GM12891 (cell line): Measurements from ENCODE around the gene SEMA4D.

Experiments used
- DNase-seq: peaks from one replicate; pipeline ENCODE4 v3.0.0; 2011; ENCODE audit warnings: low spot score; ENCODE audit not compliant: insufficient read length
- FAIRE-seq: peaks from 2 replicates; lab custom pipeline; 2011; peaks lifted over from hg19 to GRCh38; lab: Jason Lieb, UNC
- PAX5 ChIP-seq: IDR thresholded peaks from 2 replicates; pipeline ENCODE4 v1.6.1; 2011; ENCODE audit warnings: low read length, moderate library complexity, mild to moderate bottlenecking; ENCODE audit not compliant: insufficient read depth, severe bottlenecking
- POLR2A ChIP-seq: IDR thresholded peaks from 2 replicates; pipeline ENCODE4 v1.6.1; 2011; ENCODE audit warnings: low read depth, low read length, control low read depth
- POLR2AphosphoS5 ChIP-seq: IDR thresholded peaks from 2 replicates; pipeline ENCODE4 v1.6.1; 2011; ENCODE audit warnings: low read depth, low read length, control low read depth
- POU2F2 ChIP-seq: IDR thresholded peaks from 2 replicates; pipeline ENCODE4 v1.6.1; 2011; ENCODE audit warnings: low read depth, mild to moderate bottlenecking, control low read depth, low read length, moderate library complexity
- SPI1 ChIP-seq: IDR thresholded peaks from 2 replicates; pipeline ENCODE4 v1.6.1; 2011; ENCODE audit warnings: low read depth, low read length, control low read depth
- TAF1 ChIP-seq: IDR thresholded peaks from 2 replicates; pipeline ENCODE4 v1.6.1; 2011; ENCODE audit warnings: low read depth, low read length, control low read depth

SEMA4D gene

DNA sequence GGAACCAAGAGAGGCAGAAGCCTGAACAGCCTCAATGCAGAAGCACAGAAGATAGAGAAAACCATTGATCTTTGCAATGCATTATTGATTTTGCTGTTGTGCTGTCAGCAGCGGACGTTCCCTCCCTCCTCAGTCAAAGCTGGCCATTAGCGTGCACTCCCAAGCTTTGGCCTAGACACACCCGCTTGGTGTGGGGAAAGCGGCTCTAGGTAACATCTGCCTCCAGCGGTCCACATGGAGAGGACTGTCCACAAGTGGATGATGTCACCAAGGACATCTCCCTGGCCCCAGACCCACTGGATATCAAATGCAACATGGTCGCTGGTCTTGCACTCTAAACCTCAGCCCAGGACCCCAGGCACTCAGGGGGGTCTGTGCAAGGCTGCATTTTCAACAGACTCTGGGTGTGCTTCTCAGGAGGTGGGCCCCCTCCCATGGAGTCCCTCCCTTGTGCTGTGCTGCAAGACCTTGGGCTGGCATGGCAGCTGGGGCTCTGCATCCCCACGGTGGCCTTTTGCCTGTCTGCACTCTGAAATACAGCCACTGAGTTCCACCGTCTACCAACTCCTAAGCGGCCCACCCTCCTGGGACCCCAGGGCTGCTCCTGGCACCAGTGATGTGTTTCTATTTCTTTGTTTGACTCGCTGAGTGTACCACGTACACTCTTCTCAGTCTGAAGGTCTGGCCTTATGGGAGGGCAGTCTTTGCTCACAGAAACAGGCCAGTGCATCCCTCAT lies 1.9 kb downstream of the SEMA4D start:
- TF ChIP-seq TAF1 (no peak), POU2F2 (no peak), POLR2A (no peak), PAX5 (no peak), POLR2AphosphoS5 (no peak), SPI1 (no peak)
- FAIRE-seq = peak; percentile 80
- DNase-seq = no peak

GRCh38 chr9:89494199-89494598 lies 3.7 kb downstream of the SEMA4D start:
- FAIRE-seq (no peak), DNase-seq (no peak)
- TF ChIP-seq POLR2AphosphoS5 (no peak), SPI1 (no peak), POLR2A (no peak), POU2F2 (no peak), PAX5 (no peak), TAF1 (no peak)

GRCh38 chr9:89493671-89494070 lies 4.2 kb downstream of the SEMA4D start:
- no peak for DNase-seq
- no peak for TF ChIP-seq POLR2AphosphoS5
- FAIRE-seq = peak; percentile 45

- FAIRE-seq = no peak
Measured at GRCh38 chr9:89493181-89493580, 4.7 kb downstream of the SEMA4D start.

DNA sequence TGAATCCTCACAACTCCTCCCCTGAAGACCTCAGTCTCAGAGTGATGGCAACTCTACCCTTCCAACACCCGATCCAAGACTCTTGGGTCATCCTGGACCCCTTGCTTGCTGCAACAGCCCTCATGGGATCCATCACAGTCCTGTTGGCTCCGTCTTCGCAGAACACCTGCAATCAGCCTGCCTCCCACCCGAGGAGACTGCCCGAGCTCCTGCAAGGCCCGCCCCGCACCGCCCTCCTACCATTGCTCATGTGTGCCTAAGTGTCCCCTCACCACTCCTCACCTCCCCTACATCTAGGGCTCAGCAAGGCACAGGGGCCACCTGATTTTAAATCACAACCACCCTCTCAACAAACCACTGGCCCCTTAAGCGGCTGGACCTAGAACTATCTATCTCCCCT lies 5.3 kb downstream of the SEMA4D start:
- DNase-seq (no peak), FAIRE-seq (no peak)
- TF ChIP-seq POLR2A (no peak), POLR2AphosphoS5 (no peak), SPI1 (no peak), POU2F2 (no peak)

More at GRCh38 chr9:89493181-89493580, 4.7 kb downstream of the SEMA4D start:
- no peak for DNase-seq
- TF ChIP-seq SPI1 = no peak
- TF ChIP-seq POLR2A = no peak
- TF ChIP-seq PAX5 = no peak
- no peak for TF ChIP-seq TAF1
- TF ChIP-seq POLR2AphosphoS5 = no peak
- no peak for TF ChIP-seq POU2F2

GRCh38 chr9:89491694-89492093 lies 6.2 kb downstream of the SEMA4D start:
- FAIRE-seq (peak; percentile 60), DNase-seq (no peak)
- TF ChIP-seq TAF1 (no peak), POLR2A (no peak), POLR2AphosphoS5 (no peak), PAX5 (no peak), SPI1 (no peak), POU2F2 (no peak)

DNA sequence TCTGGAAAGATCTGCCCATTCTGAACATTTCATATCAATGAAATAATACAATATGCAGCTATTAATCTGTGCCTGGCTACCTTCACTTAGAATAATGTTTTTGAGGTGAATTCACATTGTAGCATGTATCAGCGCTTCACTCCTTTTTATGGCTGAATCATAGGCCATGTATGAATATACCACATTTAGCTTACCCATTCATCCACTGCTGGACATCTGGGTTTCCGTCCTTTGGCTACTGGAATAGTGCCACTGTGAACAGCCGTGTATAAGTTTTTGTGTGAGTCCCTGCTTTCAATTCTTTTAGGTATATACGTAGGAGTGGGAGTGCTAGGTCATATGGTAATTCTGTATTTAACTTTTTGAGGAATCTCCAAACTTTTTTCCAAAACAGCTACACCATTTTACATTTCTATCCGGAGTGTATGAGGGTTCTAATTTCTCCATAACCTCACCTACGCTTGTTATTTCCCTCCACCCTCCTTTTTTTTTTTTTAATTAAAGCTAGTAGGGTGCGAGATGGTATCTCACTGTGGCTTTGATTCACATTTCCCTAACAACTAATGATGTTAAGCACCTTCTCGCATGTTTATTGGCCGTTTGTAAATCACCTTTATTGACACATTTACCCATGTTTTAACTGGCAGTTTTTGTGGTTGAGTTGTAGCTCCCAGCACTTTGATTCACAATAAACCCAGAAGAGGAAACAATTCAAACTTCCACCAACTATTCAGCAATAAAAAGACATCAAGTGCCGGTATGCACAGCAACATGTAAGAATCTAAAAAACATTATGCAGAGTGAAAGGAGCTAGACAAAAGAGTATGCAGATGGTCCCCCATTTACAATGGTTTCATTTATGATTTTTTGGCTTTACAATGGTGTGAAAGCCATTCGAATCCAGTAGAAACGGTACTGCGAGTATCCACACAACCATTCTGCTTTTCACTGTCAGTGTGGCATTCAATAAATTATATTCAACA lies 8.1 kb downstream of the SEMA4D start:
- FAIRE-seq = peak; percentile 84
- no peak for DNase-seq
- TF ChIP-seq POLR2A (no peak), SPI1 (peak; percentile 35; the same call in 1 of the 2 replicates)

DNA sequence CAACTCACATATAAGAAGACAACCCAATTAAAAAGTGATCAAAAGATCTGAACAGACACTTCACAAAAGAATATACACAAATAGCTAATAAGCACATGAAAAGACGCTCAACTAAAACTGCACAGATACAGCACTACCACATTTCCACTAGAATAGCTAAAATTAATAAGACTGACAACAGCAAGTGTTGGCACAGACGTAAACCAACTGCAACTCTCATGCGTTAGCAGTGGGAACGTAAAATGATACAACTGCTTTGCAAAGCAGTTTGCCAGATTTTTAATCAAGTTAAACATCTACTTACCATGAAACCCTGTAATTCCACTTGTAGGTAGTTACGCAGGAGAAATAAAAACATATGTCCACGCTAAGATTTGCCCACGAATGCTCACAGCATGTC lies 9.0 kb downstream of the SEMA4D start:
- DNase-seq (no peak), FAIRE-seq (peak; percentile 28)
- TF ChIP-seq PAX5 = no peak
- no peak for TF ChIP-seq SPI1
- TF ChIP-seq TAF1 = no peak
- no peak for TF ChIP-seq POU2F2
- no peak for TF ChIP-seq POLR2A
- no peak for TF ChIP-seq POLR2AphosphoS5

DNA sequence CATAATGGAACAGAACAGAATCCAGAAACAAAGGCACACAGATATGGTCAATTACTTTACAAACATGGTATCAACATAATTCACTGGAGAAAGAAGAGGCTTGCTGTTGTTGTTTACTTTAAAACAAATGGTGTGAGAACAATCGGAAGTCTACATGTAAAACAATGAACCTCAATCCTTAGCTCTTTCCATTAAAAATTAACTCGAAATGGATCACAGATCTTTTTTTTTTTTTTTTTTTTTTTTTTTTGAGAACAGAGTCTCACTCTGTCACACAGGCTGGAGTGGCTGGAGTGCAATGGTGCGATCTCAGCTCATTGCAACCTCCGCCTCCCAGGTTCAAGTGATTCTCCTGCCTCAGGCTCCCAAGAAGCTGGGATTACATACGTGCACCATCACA lies 9.8 kb downstream of the SEMA4D start:
- TF ChIP-seq POLR2AphosphoS5 (no peak), SPI1 (no peak), PAX5 (no peak), TAF1 (no peak), POU2F2 (no peak), POLR2A (no peak)
- FAIRE-seq (no peak), DNase-seq (no peak)

DNA sequence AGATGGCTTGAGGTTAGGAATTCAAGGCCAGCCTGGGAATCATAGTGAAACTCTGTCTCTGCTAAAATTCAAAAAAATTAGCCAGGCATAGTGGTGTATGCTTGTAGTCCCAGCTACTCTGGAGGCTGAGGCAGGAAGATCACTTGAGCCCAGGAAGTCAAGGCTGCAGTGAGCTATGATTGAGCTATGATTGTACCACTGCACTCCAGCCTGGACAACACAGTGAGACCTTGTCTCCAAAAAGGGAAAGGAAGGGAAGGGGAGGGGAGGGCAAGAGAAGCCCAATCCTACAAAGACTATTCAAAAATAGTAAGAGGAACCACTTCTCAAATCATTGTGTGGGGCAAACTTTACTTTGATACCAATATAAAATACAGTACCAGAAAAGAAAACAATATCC lies 11.2 kb downstream of the SEMA4D start:
- DNase-seq (no peak), FAIRE-seq (peak; percentile 64)
- TF ChIP-seq POLR2A = no peak
